GM21576 (cell line): ENCODE measurements around the gene ITGB1BP1.
A peak's percentile ranks its signal among the peaks of the same experiment; 100 is the strongest.

ENCODE experiments used
- ATAC-seq: cut with Tn5 transposase; IDR thresholded peaks from one replicate; pipeline ENCODE4 v1.9.1; 2021; ENCODE audit warnings: mild to moderate bottlenecking, moderate library complexity; ENCODE audit not compliant: unreplicated experiment

The ITGB1BP1 gene

GRCh38 chr2:9428965-9429577, 5.7 kb upstream of the ITGB1BP1 start:
- ATAC-seq = no peak

- no peak for ATAC-seq
Measured at GRCh38 chr2:9424447-9425164, 1.3 kb upstream of the ITGB1BP1 start.

- ATAC-seq = peak; percentile 1
Measured at GRCh38 chr2:9423922-9424272, 569 bp upstream of the ITGB1BP1 start.

- peak; percentile 29 for ATAC-seq
Measured at GRCh38 chr2:9422321-9423099, 818 bp downstream of the ITGB1BP1 start.

- ATAC-seq = no peak
Measured at GRCh38 chr2:9420495-9420894, 2.8 kb downstream of the ITGB1BP1 start.

- no peak for ATAC-seq
Measured at GRCh38 chr2:9419541-9419940, 3.8 kb downstream of the ITGB1BP1 start.

GRCh38 chr2:9418746-9419145, 4.6 kb downstream of the ITGB1BP1 start:
- no peak for ATAC-seq

- ATAC-seq = no peak
Measured at GRCh38 chr2:9417725-9418124, 5.6 kb downstream of the ITGB1BP1 start.

GRCh38 chr2:9416962-9417316, 6.4 kb downstream of the ITGB1BP1 start:
- ATAC-seq = no peak

- ATAC-seq = no peak
Measured at GRCh38 chr2:9416267-9416961, 6.9 kb downstream of the ITGB1BP1 start.

- no peak for ATAC-seq
Measured at GRCh38 chr2:9415516-9416169, 7.7 kb downstream of the ITGB1BP1 start.

- ATAC-seq = no peak
Measured at GRCh38 chr2:9412781-9413180, 10.5 kb downstream of the ITGB1BP1 start.

GRCh38 chr2:9410108-9410507, 13.2 kb downstream of the ITGB1BP1 start:
- ATAC-seq = no peak

- no peak for ATAC-seq
Measured at GRCh38 chr2:9408641-9409151, 14.6 kb downstream of the ITGB1BP1 start.

- no peak for ATAC-seq
Measured at GRCh38 chr2:9407363-9407811, 15.9 kb downstream of the ITGB1BP1 start.

GRCh38 chr2:9406529-9407362, 16.6 kb downstream of the ITGB1BP1 start:
- no peak for ATAC-seq

- no peak for ATAC-seq
Measured at GRCh38 chr2:9405636-9406035, 17.7 kb downstream of the ITGB1BP1 start.

GRCh38 chr2:9404451-9404850, 18.9 kb downstream of the ITGB1BP1 start:
- no peak for ATAC-seq

- no peak for ATAC-seq
Measured at GRCh38 chr2:9403924-9404323, 19.4 kb downstream of the ITGB1BP1 start.
